Measurements from ENCODE around the gene EPHA5. TPM values are rescaled to one million over a fixed set of nuclear protein-coding genes. Genes with fewer than 3 reads are reported as not detected.

Gene EPHA5
- total RNA-seq, 1 donor: 0.43 TPM

- H3K4me3 ChIP-seq (ENCODE audit: low read depth, low read length): no peak overlapping the region
- DNase-seq (ENCODE audit: low read depth): no peak
- TF ChIP-seq, protein P1, sequence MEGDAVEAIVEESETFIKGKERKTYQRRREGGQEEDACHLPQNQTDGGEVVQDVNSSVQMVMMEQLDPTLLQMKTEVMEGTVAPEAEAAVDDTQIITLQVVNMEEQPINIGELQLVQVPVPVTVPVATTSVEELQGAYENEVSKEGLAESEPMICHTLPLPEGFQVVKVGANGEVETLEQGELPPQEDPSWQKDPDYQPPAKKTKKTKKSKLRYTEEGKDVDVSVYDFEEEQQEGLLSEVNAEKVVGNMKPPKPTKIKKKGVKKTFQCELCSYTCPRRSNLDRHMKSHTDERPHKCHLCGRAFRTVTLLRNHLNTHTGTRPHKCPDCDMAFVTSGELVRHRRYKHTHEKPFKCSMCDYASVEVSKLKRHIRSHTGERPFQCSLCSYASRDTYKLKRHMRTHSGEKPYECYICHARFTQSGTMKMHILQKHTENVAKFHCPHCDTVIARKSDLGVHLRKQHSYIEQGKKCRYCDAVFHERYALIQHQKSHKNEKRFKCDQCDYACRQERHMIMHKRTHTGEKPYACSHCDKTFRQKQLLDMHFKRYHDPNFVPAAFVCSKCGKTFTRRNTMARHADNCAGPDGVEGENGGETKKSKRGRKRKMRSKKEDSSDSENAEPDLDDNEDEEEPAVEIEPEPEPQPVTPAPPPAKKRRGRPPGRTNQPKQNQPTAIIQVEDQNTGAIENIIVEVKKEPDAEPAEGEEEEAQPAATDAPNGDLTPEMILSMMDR (IDR thresholded peaks at IDR 0.05; ENCODE audit: insufficient read depth, low read depth, low read length): no peak
Observed at GRCh38 chr4:65656008-65656407, 14.3 kb downstream of the EPHA5 start.

- H3K4me3 ChIP-seq (ENCODE audit: low read depth, low read length): no peak overlapping the region
Observed at GRCh38 chr4:65654976-65655375, 15.3 kb downstream of the EPHA5 start.

DNA sequence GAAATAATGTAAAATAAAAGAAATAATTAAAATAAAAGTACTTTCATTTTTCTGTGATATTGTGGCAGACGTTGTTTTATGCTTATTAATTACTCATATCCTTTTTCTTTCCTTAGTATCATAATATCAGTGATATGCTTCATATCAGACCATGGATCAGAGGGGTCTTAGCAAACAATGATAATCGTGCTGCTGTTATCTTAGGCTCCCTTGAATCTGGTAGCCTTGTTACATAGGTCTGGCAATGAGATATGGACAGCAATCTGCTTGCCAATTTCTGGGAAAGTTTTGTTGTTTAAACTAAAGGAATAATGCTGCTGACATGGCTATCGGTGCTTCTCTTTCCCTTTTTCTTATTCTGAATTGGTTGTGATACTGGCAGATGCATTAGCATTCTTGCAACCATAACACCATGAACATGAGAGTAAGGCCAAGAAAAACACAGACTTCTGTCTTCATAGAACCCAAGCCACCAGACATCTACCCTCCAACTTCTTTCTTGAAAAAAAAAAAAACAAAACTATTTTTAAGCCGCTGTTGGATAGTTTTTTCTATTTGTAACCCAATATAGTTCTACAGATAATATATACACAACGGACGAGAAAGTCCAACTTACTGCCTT lies 16.4 kb downstream of the EPHA5 start:
- no peak overlapping the region for H3K4me3 ChIP-seq (ENCODE audit: low read depth, low read length)
- TF ChIP-seq, protein P1 (IDR thresholded peaks at IDR 0.05; ENCODE audit: insufficient read depth, low read depth, low read length): no peak
- DNase-seq (ENCODE audit: low read depth): no peak

More at GRCh38 chr4:65654976-65655375, 15.3 kb downstream of the EPHA5 start:
- TF ChIP-seq, protein P1 (IDR thresholded peaks at IDR 0.05; ENCODE audit: insufficient read depth, low read depth, low read length): no peak
- DNase-seq (ENCODE audit: low read depth): no peak

DNA sequence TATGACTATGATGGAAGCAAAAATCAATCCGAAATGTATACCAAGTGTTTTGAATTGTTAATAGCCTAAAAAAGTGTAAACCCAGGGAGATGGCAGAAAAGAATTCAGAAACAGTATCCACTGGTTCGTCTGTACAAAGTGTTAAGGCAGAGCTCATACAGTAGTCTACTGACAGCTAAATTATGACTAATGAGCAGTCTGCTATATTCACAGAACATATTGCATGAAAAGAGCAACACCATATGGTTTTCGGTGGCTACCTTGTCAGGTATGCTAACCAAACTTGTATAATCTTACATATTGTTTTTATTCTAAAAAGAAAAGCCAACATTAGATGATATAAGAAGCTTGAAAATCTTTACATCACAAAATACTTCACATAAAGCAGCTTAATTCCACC lies 18.5 kb downstream of the EPHA5 start:
- DNase-seq (ENCODE audit: low read depth): no peak
- TF ChIP-seq, protein P1 (IDR thresholded peaks at IDR 0.05; ENCODE audit: insufficient read depth, low read depth, low read length): no peak
- H3K4me3 ChIP-seq (ENCODE audit: low read depth, low read length): no peak overlapping the region

- H3K4me3 ChIP-seq (ENCODE audit: low read depth, low read length): no peak overlapping the region
- TF ChIP-seq, protein P1 (IDR thresholded peaks at IDR 0.05; ENCODE audit: insufficient read depth, low read depth, low read length): no peak
- no peak for DNase-seq (ENCODE audit: low read depth)
Observed at GRCh38 chr4:65651031-65651430, 19.3 kb downstream of the EPHA5 start.

DNA sequence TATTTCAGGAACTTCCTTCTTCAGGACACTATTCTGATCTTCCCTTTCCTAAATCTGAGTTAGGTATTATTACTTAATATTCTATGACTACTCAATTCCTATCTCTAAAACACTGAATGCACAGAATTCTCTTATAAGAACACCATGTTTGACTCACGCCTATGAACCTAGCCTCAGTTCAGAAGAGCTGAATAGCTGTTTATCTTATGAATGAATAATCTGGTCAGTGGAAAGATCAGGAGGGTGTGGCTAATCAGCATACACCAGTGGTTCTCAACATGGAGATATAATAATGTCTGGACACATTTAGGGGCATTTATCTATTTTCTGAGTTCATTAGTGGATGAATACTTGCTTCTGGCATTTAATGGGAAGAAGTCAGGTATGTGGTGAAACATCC lies 24.2 kb downstream of the EPHA5 start:
- DNase-seq (ENCODE audit: low read depth): no peak
- TF ChIP-seq, protein P1 (IDR thresholded peaks at IDR 0.05; ENCODE audit: insufficient read depth, low read depth, low read length): no peak
- no peak overlapping the region for H3K4me3 ChIP-seq (ENCODE audit: low read depth, low read length)

DNA sequence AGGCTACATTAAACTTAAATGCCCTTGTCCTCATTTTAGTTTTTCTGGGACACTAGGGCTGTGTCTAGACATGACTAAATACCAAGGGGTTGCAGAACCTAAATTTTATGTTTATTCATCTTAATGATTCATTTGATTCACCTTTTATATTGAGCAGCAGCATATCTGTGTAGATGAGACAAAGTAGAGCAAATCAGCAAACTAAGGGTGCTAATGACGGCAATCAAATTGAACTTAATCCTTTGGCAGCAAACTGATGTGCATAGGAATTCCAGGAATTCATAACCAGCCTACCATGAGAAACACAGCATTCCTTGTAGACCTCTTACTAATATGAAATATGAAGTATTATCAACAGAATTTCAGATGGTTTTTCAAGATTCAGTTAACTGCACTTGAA lies 25.1 kb downstream of the EPHA5 start:
- no peak overlapping the region for H3K4me3 ChIP-seq (ENCODE audit: low read depth, low read length)
- TF ChIP-seq, protein P1 (IDR thresholded peaks at IDR 0.05; ENCODE audit: insufficient read depth, low read depth, low read length): no peak
- no peak for DNase-seq (ENCODE audit: low read depth)
